AG09309 (cell line): ENCODE measurements around the gene ASTE1.

Source experiments
- DNase-seq: peaks from one replicate; pipeline ENCODE4 v3.0.0-alpha.2; 2010; ENCODE audit warnings: low read depth
- H3K4me3 ChIP-seq: 2 replicates; pipeline ENCODE4 v1.5.1; 2011; ENCODE audit warnings: mild to moderate bottlenecking, low read depth, low read length, moderate library complexity; ENCODE audit not compliant: control insufficient read depth
- TF ChIP-seq, protein P1 (sequence below): IDR thresholded peaks from 2 replicates; pipeline ENCODE4 v1.5.1; 2011; ENCODE audit warnings: mild to moderate bottlenecking, low read depth, low read length, inconsistent platforms; ENCODE audit not compliant: insufficient read depth, control insufficient read depth; ENCODE audit errors: missing control alignments

The ASTE1 gene

GRCh38 chr3:131018970-131019369 is 7.7 kb downstream of the ASTE1 start:
- TF ChIP-seq, protein P1, sequence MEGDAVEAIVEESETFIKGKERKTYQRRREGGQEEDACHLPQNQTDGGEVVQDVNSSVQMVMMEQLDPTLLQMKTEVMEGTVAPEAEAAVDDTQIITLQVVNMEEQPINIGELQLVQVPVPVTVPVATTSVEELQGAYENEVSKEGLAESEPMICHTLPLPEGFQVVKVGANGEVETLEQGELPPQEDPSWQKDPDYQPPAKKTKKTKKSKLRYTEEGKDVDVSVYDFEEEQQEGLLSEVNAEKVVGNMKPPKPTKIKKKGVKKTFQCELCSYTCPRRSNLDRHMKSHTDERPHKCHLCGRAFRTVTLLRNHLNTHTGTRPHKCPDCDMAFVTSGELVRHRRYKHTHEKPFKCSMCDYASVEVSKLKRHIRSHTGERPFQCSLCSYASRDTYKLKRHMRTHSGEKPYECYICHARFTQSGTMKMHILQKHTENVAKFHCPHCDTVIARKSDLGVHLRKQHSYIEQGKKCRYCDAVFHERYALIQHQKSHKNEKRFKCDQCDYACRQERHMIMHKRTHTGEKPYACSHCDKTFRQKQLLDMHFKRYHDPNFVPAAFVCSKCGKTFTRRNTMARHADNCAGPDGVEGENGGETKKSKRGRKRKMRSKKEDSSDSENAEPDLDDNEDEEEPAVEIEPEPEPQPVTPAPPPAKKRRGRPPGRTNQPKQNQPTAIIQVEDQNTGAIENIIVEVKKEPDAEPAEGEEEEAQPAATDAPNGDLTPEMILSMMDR = no peak
- no peak for DNase-seq
- H3K4me3 ChIP-seq = no peak overlapping the region

DNA sequence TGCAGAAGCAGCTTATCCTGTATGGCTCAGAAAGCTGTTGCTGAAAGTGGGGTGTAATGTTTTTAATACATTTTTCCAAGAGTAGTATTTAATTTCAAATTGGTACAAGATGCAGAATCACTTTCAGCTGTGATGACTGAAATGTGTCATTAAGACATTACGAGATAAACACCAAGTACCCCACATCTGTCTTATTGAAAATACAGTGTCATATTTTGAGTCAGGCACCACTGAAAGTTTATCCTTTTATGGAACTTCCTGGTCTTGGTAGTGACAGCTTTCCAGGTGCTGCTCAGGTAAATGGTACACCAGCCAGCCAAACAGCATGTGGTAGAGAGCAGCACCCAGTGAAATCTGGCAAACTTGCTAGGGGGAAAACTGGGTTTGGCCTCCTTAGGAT is 16.9 kb downstream of the ASTE1 start:
- no peak for DNase-seq
- TF ChIP-seq, protein P1 = no peak
- no peak overlapping the region for H3K4me3 ChIP-seq

DNA sequence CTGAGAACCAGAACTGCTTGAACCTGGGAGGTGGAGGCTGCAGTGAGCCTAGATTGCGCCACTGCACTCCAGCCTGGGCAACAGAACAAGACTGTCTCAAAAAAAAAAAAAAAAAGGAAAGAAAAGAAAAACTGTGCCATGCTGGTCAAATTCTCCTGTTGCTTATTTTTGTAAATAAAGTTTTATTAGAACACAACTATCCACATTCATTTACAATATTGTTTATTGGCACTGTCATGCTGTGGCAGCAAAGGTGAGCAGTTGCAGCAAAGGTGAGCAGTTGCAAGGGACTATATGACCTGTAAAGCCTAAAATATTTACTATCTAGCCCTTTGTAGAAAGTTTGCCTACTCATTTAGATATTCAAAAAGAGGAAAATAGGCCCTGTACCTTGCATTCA is 18.3 kb downstream of the ASTE1 start:
- no peak for DNase-seq
- TF ChIP-seq, protein P1 = no peak

GRCh38 chr3:131007782-131008181 is 18.8 kb downstream of the ASTE1 start:
- no peak for DNase-seq
- TF ChIP-seq, protein P1 = no peak
- H3K4me3 ChIP-seq = no peak overlapping the region

More for the DNA sequence above, 18.3 kb downstream of the ASTE1 start:
- H3K4me3 ChIP-seq = no peak overlapping the region

GRCh38 chr3:131007256-131007655 is 19.4 kb downstream of the ASTE1 start:
- TF ChIP-seq, protein P1 = no peak
- DNase-seq = no peak
- H3K4me3 ChIP-seq = no peak overlapping the region

DNA sequence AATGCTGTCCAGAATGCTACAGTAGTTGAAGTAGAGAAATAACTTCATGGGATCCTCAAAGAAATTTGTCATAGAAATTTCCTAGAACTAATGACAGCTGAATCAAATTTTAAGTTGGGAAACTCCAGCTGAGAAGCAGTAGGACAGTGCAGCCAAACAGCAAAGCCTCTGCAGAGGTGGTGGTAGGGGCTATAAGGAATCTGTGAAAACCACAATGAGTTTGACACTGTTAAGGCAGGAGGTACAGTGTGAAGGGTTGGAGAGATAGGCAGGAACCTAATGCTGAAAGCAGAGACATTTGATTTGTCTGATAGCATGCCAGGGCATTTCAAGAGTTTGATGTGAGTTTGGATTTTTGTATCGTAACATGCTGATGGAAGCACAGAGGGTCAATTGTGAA is 22.0 kb downstream of the ASTE1 start:
- DNase-seq = no peak
- TF ChIP-seq, protein P1 = no peak
- H3K4me3 ChIP-seq = no peak overlapping the region

DNA sequence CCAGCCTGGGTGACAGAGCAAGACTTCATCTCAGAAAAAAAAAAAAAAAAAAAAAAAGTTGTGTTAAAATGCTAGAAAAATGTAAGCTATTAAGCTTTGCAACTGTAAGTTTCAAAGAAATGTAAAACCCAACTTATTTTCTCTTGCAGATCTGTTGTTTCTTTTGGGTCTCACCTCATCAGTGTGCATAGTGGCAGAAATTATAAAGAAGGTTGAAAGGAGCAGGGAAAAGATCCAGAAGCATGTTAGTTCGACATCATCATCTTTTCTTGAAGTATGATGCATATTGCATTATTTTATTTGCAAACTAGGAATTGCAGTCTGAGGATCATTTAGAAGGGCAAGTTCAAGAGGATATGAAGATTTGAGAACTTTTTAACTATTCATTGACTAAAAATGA is 25.6 kb downstream of the ASTE1 start:
- DNase-seq = no peak
- H3K4me3 ChIP-seq = no peak overlapping the region
- TF ChIP-seq, protein P1 = no peak
